Prostate gland (tissue), 2 donors: ENCODE measurements around the gene NACC1. TPM values are rescaled to one million over a fixed set of nuclear protein-coding genes. Genes with fewer than 3 reads are reported as not detected.

ENCODE experiments used
- DNase-seq: peaks from one replicate; pipeline ENCODE4 v3.0.0-alpha.2; 2019; ENCODE audit warnings: low spot score
- H3K27ac ChIP-seq, 2 donors: fragments of 200-600 bp; sonication (generic); 2 replicates each; pipeline ENCODE4 v1.5.1; 2017 to 2019
- H3K27me3 ChIP-seq: fragments of 200-600 bp; sonication (generic); replicated peaks from 2 replicates; pipeline ENCODE4 v1.5.1; 2019; ENCODE audit not compliant: insufficient read depth
- H3K36me3 ChIP-seq, 2 donors: fragments of 200-600 bp; sonication (generic); 1 replicate in 1 of 2; 2 replicates in 1 of 2; pipeline versions ENCODE4 v1.5.1 to v1.8.1; 2017 to 2019
- H3K4me1 ChIP-seq: fragments of 200-600 bp; sonication (generic); replicated peaks from 2 replicates; pipeline ENCODE4 v1.5.1; 2019
- H3K4me3 ChIP-seq, 2 donors: fragments of 200-600 bp; sonication (generic); 2 replicates each; pipeline ENCODE4 v1.5.1; 2017 to 2019
- H3K9me3 ChIP-seq: fragments of 200-600 bp; sonication (generic); 2 replicates; pipeline ENCODE4 v1.5.1; 2017
- CTCF ChIP-seq, 4 experiments: fragments of 200-600 bp in 2 of 4; fragments of 450-650 bp in 2 of 4; sonication (generic) in 2 of 4; IDR thresholded peaks; 1 replicate in 3 of 4; 2 replicates in 1 of 4; pipeline ENCODE4 v1.5.1; 2016 to 2019; ENCODE audit warnings: antibody characterized with exemption in 4 of 4, mild to moderate bottlenecking in 2 of 4, moderate library complexity in 2 of 4
- POLR2A ChIP-seq: fragments of 450-650 bp; IDR thresholded peaks from one replicate; pipeline ENCODE4 v1.6.1; 2016; ENCODE audit warnings: antibody characterized with exemption, mild to moderate bottlenecking
- POLR2AphosphoS5 ChIP-seq: sonication (generic); formaldehyde crosslinking; IDR thresholded peaks from one replicate; pipeline ENCODE4 v1.6.1; 2017; ENCODE audit warnings: antibody characterized with exemption
- WGBS: methylation state at CpG from one replicate; pipeline ENCODE4 v1.1.5; 2018; 5-methylcytosine and 5-hydroxymethylcytosine counted together
- intact Hi-C: fragments of 100-400 bp; cut with DNase I; formaldehyde crosslinking; loops from one replicate; pipeline ENCODE4 v1.14.2; 2022
- total RNA-seq, 2 donors: library from RNA; depleted of rRNA; stranded (reverse); fragments of >200 nt; gene quantifications; one replicate each; pipeline ENCODE4 v1.1.0, GENCODE V29; 2016

Gene NACC1
- total RNA-seq, 2 donors from 2014 or later: 52.4 to 91.9 TPM

- H3K4me3 ChIP-seq: no peak overlapping the region
- H3K27ac ChIP-seq: no peak overlapping the region
- H3K36me3 ChIP-seq: no peaks in the 10 kb centered on the region
- H3K9me3 ChIP-seq: no peaks in the 10 kb centered on the region
- no peaks in the 10 kb centered on the region for H3K27me3 ChIP-seq
- H3K4me1 ChIP-seq: no peaks in the 10 kb centered on the region
- intact Hi-C loops: no loop called here
- no peak for DNase-seq
- TF ChIP-seq POLR2AphosphoS5: no peak
- 94% methylated on average over 9 of the region's 9 CpGs for WGBS
Measured at GRCh38 chr19:13129384-13129783, 11.3 kb downstream of the NACC1 start.

DNA sequence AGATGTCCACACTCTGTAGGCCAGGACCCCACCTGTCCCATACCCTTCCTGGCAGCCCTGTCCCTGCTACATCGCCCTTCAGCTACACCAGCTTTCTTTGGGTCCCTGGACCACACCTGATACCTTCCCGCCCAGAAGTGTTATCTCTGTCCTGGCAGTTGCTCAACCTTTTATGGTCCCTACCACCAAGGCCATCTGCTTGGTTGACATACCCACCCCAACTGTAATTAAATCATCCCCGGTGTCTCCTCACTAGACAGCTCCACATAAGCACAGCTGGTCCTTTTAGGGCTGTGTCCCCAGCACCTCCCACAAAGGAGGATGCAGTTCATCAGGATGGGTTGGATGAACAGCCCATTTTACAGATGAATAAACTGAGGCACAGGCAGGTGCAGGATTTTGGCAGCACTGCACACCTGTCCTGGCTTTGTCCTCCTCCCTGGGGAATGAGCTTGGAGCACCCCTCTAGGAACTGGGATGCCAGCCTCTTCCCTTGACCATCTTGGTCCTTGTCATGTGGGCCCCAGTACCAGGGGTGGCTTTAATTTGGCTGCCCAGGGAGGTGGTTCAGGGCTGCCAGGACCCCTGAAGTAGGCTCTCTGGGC, 12.9 kb downstream of the NACC1 start:
- intact Hi-C loops: no loop called here
- H3K36me3 ChIP-seq: no peaks in the 10 kb centered on the region
- H3K27me3 ChIP-seq: no peaks in the 10 kb centered on the region
- no peaks in the 10 kb centered on the region for H3K9me3 ChIP-seq
- no peak overlapping the region for H3K27ac ChIP-seq
- DNase-seq: no peak
- no peak overlapping the region for H3K4me3 ChIP-seq
- TF ChIP-seq POLR2AphosphoS5: no peak
- no peak for TF ChIP-seq POLR2A
- no peak for TF ChIP-seq CTCF (IDR thresholded peaks at IDR 0.05)
- WGBS: 88% methylated on average over 3 of the region's 3 CpGs
- no peaks in the 10 kb centered on the region for H3K4me1 ChIP-seq

GRCh38 chr19:13132471-13133180, 14.6 kb downstream of the NACC1 start:
- intact Hi-C loops: no loop called here
- H3K4me1 ChIP-seq: no peaks in the 10 kb centered on the region
- no peaks in the 10 kb centered on the region for H3K27me3 ChIP-seq
- no peak overlapping the region for H3K27ac ChIP-seq
- WGBS: 80% methylated on average over 8 of the region's 8 CpGs
- TF ChIP-seq CTCF (IDR thresholded peaks at IDR 0.05) (no peak), POLR2A (no peak), POLR2AphosphoS5 (no peak)
- no peaks in the 10 kb centered on the region for H3K9me3 ChIP-seq
- no peak for DNase-seq
- no peak overlapping the region for H3K4me3 ChIP-seq
- no peaks in the 10 kb centered on the region for H3K36me3 ChIP-seq

GRCh38 chr19:13133241-13133870, 15.3 kb downstream of the NACC1 start:
- TF ChIP-seq POLR2AphosphoS5 (no peak), CTCF (IDR thresholded peaks at IDR 0.05) (no peak), POLR2A (no peak)
- Histone ChIP-seq H3K4me1 (no peaks in the 10 kb centered on the region), H3K27me3 (no peaks in the 10 kb centered on the region), H3K27ac (no peak overlapping the region), H3K36me3 (no peaks in the 10 kb centered on the region), H3K4me3 (no peak overlapping the region), H3K9me3 (no peaks in the 10 kb centered on the region)
- intact Hi-C loops: no loop called here
- DNase-seq: no peak
- WGBS: 74% methylated on average over 12 of the region's 12 CpGs

GRCh38 chr19:13134626-13135025, 16.6 kb downstream of the NACC1 start:
- no peak overlapping the region for H3K4me3 ChIP-seq
- peak; percentile 34 for TF ChIP-seq POLR2AphosphoS5
- no peak for TF ChIP-seq POLR2A
- no peaks in the 10 kb centered on the region for H3K27me3 ChIP-seq
- H3K9me3 ChIP-seq: no peaks in the 10 kb centered on the region
- DNase-seq: no peak
- WGBS: 85% methylated on average over 3 of the region's 3 CpGs
- intact Hi-C loops: no loop called here
- H3K36me3 ChIP-seq: no peaks in the 10 kb centered on the region
- no peaks in the 10 kb centered on the region for H3K4me1 ChIP-seq
- H3K27ac ChIP-seq: no peak overlapping the region
